ELR (cell line): ENCODE results near the gene MS4A3.
A peak's percentile ranks its signal among the peaks of the same experiment; 100 is the strongest.
"Not testable (repeated sequence)": the region's sequence is repeated elsewhere in the genome, so short reads cannot be mapped to it uniquely, and the experiment has no call there.

ENCODE experiments used
- DNase-seq: peaks from one replicate; pipeline ENCODE4 v3.0.0-alpha.2; 2015; ENCODE audit warnings: low read depth

Gene MS4A3

DNA sequence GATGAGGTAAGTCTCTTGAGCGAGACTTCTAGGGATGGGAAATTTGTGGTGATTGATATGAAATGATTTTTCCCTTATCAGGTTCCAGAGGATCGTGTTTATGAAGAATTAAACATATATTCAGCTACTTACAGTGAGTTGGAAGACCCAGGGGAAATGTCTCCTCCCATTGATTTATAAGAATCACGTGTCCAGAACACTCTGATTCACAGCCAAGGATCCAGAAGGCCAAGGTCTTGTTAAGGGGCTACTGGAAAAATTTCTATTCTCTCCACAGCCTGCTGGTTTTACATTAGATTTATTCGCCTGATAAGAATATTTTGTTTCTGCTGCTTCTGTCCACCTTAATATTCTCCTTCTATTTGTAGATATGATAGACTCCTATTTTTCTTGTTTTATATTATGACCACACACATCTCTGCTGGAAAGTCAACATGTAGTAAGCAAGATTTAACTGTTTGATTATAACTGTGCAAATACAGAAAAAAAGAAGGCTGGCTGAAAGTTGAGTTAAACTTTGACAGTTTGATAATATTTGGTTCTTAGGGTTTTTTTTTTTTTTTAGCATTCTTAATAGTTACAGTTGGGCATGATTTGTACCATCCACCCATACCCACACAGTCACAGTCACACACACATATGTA is 39.1 kb downstream of the MS4A3 start:
- no peak for DNase-seq

- no peak for DNase-seq
Observed at GRCh38 chr11:60097189-60097588, 40.7 kb downstream of the MS4A3 start.

DNA sequence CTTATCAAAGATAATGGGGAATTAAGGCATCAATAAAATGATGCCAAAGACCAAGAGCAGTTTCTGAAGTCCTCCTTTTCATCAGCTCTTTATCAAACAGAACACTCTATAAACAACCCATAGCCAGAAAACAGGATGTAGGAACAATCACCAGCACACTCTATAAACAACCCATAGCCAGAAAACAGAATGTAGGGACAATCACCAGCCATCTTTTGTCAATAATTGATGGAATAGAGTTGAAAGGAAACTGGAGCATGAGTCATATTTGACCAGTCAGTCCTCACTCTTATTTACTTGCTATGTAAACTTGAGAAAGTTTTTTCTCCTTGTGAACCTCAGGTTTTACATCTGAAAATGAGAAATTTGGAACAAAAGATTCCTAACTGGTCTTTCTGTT is 42.0 kb downstream of the MS4A3 start:
- DNase-seq: peak; percentile 4

GRCh38 chr11:60100516-60100915 is 44.1 kb downstream of the MS4A3 start:
- DNase-seq: no peak

DNA sequence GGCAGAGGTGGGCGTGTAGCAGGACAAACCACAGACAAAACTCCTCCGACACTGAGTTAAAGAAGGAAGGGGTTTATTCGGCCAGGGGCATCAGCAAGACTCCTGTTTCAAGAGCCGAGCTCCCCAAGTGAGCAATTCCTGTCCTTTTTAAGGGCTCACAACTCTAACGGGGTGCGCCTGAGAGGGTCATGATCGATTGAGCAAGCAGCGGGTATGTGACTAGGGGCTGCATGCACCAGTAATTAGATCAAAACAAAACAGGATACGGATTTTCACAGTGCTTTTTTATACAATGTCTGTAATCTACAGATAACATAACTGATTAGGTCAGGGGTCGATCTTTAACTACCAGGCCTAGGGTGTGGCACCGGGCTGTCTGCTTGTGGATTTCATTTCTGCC is 44.9 kb downstream of the MS4A3 start:
- DNase-seq: not testable (repeated sequence)

GRCh38 chr11:60104471-60105115 is 48.1 kb downstream of the MS4A3 start:
- not testable (repeated sequence) for DNase-seq

DNA sequence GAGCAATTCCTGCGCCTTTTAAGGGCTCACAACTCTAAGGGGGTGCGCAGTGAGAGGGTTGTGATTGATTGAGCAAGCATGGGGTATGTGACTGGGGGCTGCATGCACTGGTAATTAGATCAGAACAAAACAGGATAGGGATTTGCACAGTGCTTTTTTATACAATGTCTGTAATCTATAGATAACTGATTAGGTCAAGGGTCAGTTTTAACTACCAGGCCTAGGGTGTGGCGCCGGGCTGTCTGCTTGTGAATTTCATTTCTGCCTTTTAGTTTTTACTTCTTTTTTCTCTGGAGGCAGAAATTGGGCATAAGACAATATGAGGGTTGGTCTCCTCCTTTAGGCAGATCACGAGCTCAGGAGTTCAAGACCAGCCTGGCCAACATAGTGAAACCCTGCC is 52.2 kb downstream of the MS4A3 start:
- DNase-seq: not testable (repeated sequence)

- no peak for DNase-seq
Observed at GRCh38 chr11:60111793-60112192, 55.3 kb downstream of the MS4A3 start.

GRCh38 chr11:60116996-60117790 is 60.7 kb downstream of the MS4A3 start:
- peak; percentile 15 for DNase-seq

DNA sequence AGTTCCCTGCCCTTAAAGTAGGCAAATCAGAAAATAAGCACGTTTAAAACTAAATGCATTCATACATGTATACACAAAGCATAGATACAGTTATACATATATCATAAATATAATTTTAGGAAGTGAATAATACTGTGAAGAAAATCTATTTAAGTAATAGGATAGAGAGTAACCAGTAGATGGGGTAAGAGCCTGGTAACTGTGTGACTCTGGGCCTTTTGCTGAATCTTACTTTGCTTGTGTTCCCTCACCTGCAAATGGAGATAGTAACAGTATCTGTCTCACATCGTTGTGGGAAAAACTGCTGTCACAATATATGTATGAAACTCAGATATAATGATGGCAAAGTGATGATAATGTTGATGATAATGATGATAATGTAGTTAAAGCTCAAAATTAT is 61.9 kb downstream of the MS4A3 start:
- peak; percentile 27 for DNase-seq

GRCh38 chr11:60119710-60120109 is 63.2 kb downstream of the MS4A3 start:
- no peak for DNase-seq
